SH-SY5Y (cell line): ENCODE data around the gene OR2AG1.

Experiments
- GATA2 ChIP-seq: IDR thresholded peaks from 2 replicates; pipeline ENCODE4 v1.6.1; 2011; ENCODE audit warnings: mild to moderate bottlenecking, low read depth, low read length
- GATA3 ChIP-seq: IDR thresholded peaks from 2 replicates; pipeline ENCODE4 v1.6.1; 2011; ENCODE audit warnings: low read depth, mild to moderate bottlenecking, low read length, moderate library complexity

OR2AG1 gene, protein sequence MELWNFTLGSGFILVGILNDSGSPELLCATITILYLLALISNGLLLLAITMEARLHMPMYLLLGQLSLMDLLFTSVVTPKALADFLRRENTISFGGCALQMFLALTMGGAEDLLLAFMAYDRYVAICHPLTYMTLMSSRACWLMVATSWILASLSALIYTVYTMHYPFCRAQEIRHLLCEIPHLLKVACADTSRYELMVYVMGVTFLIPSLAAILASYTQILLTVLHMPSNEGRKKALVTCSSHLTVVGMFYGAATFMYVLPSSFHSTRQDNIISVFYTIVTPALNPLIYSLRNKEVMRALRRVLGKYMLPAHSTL

GRCh38 chr11:6782720-6783119 lies at the start of gene OR2AG1:
Gene OR2AG1 (plus strand): TSS chr11:6783020. CDS start chr11:6785038, 2,018 bp downstream.
- TF ChIP-seq GATA3 (no peak), GATA2 (no peak)

GRCh38 chr11:6733326-6734275 lies 49.2 kb upstream of the OR2AG1 start:
- TF ChIP-seq GATA3 (no peak), GATA2 (no peak)

GRCh38 chr11:6734616-6735015 lies 48.2 kb upstream of the OR2AG1 start:
- TF ChIP-seq GATA3 (no peak), GATA2 (no peak)

GRCh38 chr11:6735306-6735705 lies 47.5 kb upstream of the OR2AG1 start:
- TF ChIP-seq GATA2 (no peak), GATA3 (no peak)

- TF ChIP-seq GATA2 = no peak
- no peak for TF ChIP-seq GATA3
Observed at GRCh38 chr11:6736495-6737121, 46.2 kb upstream of the OR2AG1 start.

GRCh38 chr11:6737872-6738466 lies 44.9 kb upstream of the OR2AG1 start:
- TF ChIP-seq GATA2 = no peak
- no peak for TF ChIP-seq GATA3

DNA sequence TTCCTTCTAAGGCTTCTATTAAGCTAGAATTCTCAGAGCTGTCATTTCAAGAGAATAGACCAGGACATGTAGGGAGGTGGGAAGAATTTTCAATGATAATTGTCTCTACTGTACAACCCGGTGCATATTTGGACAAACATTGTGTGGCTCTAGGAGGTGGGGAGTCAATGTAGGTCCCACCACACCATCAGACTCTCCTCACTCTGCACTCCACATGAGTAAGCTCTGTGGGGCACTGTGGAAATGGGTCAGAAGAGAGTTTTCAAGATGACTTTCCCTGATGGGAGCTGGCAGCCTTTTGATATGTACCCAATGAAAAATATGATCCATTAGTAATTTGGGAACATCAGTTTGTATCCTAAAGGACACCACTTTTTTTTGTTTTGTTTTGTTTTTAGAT lies 44.2 kb upstream of the OR2AG1 start:
- TF ChIP-seq GATA3 (no peak), GATA2 (no peak)

GRCh38 chr11:6742260-6742659 lies 40.6 kb upstream of the OR2AG1 start:
- TF ChIP-seq GATA3 (no peak), GATA2 (no peak)

- no peak for TF ChIP-seq GATA2
- TF ChIP-seq GATA3 = no peak
Observed at GRCh38 chr11:6745018-6745417, 37.8 kb upstream of the OR2AG1 start.

DNA sequence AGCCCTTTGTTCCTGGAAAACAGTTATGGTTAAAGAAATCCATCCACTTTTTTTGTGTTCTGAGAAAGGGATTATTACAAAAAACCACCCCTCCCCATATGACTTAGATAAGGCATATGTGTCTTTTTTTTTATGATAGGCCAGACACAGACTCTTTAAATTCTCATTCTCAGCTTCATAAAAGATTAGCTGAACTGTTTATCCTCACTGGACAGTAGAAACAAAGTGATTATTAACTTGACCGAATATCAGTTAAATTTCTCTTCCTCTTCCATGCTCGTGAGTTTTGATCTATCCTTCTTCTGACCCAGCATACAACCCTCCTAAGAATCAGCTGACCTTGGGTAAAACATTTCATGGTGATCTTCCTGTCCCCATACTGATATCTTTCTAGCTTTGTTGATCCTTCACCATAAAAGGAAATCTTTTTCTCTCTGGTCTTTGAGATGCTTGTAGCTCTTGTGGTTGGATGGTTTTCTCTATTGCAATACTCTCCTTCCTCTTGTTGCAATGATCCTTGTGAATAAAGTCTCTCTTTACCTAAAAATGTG lies 37.3 kb upstream of the OR2AG1 start:
- TF ChIP-seq GATA2 = no peak
- TF ChIP-seq GATA3 = no peak

DNA sequence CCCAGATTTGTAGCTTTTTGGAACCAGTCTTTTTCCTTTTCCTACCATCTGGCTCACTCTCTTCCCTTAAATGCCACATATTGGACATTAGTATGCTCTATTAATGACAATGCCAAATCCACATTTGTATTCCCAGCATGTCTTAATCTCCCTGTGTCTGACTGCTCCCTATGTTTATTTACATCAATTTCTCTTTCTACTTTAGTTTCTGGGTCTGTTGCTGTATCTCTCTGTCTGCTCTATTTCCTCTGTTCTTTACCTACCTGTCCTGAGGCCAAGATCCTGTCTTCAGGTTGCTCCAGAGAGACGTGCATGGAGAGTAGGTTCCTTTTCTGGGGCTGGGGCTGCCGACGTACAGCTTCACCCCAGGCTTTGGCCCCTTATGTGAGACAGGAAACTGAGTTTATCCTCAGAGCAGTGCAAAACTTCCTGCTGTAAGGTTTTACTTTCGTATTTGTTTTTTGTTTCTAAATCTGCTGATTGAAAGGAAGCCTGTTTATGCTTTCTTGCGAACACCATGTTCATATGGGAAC lies 36.7 kb upstream of the OR2AG1 start:
- no peak for TF ChIP-seq GATA2
- TF ChIP-seq GATA3 = no peak

DNA sequence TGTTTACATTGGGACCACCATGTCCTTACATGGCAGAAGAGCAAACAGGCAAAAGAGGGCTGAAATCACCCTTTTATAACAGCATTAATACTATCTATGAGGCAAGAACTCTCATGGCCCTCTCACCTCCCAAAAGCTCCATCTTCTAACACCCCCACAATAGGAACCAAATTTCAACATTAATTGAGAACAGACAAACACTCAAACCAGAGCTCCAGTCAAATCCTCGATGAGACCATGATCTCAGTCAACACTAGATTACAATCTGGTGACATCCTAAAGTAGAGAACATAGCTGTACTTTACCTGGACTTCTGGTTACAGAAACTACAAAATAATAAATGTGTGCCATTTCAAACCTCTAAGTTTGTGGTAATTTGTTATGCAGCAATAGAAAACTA lies 36.2 kb upstream of the OR2AG1 start:
- TF ChIP-seq GATA2 (no peak), GATA3 (no peak)

DNA sequence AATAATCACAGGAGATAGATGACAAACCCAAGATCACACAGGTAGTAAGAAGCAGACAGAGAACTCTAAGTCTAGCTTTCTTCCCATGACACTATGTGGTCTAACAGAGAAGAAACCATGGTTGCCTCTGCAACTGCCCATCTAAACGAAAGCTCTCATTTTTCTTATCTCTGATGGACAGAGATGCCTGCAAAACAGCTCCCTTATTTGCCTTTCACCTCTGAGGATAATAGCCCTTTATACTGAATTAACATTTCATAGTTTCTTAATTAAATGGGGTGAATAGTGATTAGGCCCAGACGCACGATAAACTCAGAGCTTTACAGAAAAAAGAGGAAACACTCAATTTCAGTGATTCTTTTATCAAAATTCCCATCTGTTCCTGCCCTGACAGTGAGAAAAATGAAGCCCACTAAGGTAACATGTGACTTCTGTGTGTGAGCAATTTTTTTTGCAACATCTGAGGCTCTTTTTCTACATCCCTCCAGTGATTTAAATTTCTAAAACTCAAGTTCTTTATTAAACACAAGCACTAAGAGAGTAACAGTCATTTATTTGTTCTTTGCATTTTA lies 35.6 kb upstream of the OR2AG1 start:
- TF ChIP-seq GATA3 (no peak), GATA2 (no peak)

DNA sequence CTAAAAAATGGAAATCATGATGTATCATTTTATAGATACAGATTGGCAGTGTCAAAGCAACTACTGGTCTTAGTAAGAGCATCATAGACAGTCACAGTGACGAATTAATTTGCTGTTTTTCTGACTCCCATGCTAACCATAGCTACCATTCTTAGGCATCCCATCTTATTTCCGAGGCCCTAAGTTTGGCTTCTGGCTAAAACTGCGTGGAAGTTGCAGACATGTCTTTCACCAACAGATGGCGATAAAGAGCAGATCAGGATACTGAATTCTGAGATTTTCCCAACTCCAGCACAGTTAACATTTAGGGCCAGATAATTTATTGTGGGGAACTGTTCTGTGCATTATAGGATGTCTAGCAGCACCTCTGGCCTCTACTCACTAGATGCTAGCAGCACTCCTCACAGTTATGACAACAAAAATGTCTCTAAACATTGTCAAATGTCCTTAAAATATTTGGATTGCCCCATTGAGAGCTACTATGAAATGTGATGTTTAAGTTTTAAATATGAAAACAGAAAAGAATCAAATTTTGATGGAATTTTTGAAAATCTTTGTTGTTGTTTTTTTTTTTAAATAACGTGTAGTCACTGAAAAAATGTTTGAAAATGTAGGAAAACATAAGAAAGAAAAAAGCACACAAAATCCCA lies 27.4 kb upstream of the OR2AG1 start:
- TF ChIP-seq GATA3 (no peak), GATA2 (no peak)

GRCh38 chr11:6755953-6756347 lies 26.9 kb upstream of the OR2AG1 start:
- TF ChIP-seq GATA2 = no peak
- TF ChIP-seq GATA3 = no peak
